Stimulated activated CD4-positive, alpha-beta T cell treated with anti-CD3 and anti-CD28 coated beads, Interleukin-12 subunit alpha, Interleukin-12 subunit beta, amount 100 ng/mL, for 4 hours (primary cell): ENCODE data around the gene SAMD4A.

Experiments used
- DNase-seq: peaks from one replicate; pipeline ENCODE4 v3.0.0-alpha.2; 2020

Gene SAMD4A, protein sequence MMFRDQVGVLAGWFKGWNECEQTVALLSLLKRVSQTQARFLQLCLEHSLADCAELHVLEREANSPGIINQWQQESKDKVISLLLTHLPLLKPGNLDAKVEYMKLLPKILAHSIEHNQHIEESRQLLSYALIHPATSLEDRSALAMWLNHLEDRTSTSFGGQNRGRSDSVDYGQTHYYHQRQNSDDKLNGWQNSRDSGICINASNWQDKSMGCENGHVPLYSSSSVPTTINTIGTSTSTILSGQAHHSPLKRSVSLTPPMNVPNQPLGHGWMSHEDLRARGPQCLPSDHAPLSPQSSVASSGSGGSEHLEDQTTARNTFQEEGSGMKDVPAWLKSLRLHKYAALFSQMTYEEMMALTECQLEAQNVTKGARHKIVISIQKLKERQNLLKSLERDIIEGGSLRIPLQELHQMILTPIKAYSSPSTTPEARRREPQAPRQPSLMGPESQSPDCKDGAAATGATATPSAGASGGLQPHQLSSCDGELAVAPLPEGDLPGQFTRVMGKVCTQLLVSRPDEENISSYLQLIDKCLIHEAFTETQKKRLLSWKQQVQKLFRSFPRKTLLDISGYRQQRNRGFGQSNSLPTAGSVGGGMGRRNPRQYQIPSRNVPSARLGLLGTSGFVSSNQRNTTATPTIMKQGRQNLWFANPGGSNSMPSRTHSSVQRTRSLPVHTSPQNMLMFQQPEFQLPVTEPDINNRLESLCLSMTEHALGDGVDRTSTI

DNA sequence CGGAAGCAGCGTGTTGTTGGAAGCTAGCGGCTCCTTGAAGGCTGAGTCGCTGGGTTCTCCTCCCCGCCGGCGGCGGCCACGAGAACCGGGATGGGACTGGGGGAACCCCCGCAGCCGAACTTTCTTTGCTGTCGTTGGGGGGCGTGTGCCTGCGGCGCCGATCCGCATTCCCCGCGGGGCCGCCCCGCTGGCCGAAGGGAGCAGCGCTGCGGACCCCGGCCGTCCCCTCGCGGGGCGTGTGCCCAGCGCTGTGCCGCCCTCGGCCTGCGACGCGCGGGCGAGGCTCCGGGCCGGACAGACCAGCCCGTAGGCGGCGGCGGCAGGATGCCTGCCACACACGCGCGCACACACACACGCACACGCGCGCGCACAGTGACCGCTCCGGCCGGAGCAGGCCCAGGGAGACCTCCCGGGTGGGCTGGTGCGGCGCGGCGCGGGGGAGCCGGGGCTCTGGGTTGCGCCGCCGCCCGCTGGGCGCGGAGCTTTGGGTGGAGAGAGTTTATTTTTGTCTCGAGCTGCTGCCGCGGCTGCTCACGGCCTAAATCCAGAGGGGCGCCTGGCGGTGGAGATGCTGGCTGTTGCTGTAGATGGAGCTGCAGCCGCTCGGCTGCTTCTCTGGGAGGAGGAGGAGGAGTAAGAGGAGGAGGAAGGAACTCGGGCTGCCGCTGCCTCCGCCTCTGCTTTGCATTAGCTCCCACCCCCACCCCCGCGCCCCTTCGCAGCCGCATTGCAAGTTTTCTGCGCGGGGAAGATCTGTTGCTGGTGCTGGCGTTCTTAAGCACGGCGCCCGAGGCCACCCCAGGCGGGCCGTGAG lies at the start of gene SAMD4A:
SAMD4A (plus strand) TSS at position 719 of the 814 bp plus-strand sequence. CDS start 789 bp downstream, outside the sequence.
- peak; percentile 55 for DNase-seq

- no peak for DNase-seq
Observed at GRCh38 chr14:54524410-54524809, 42.5 kb upstream of the SAMD4A start.

DNA sequence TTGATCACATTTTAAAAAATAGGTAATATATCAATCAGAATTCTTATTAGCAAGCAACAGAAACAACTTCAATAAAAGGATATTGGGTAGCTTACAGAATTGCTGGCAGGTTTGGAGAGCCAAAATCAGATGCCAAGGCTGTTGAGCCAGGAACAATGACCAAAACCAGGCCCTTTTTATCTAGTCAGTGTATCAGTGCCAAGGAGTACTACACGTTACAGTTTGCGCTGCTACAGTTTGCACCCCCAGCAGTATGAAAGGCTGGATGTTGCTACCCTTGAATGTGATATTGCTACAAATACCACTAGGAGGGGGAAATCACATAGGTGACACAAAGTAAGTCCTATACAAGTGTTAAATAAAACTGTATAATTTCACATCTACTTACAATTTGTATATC lies 38.0 kb upstream of the SAMD4A start:
- no peak for DNase-seq

GRCh38 chr14:54529811-54530210 lies 37.1 kb upstream of the SAMD4A start:
- DNase-seq, result no peak

GRCh38 chr14:54532111-54533012 lies 34.6 kb upstream of the SAMD4A start:
- no peak for DNase-seq

- DNase-seq, result no peak
Observed at GRCh38 chr14:54533100-54533499, 33.8 kb upstream of the SAMD4A start.

- no peak for DNase-seq
Observed at GRCh38 chr14:54535126-54535525, 31.8 kb upstream of the SAMD4A start.

GRCh38 chr14:54535646-54536045 lies 31.3 kb upstream of the SAMD4A start:
- no peak for DNase-seq

GRCh38 chr14:54537651-54538050 lies 29.3 kb upstream of the SAMD4A start:
- no peak for DNase-seq

GRCh38 chr14:54538055-54538454 lies 28.9 kb upstream of the SAMD4A start:
- DNase-seq, result no peak

DNA sequence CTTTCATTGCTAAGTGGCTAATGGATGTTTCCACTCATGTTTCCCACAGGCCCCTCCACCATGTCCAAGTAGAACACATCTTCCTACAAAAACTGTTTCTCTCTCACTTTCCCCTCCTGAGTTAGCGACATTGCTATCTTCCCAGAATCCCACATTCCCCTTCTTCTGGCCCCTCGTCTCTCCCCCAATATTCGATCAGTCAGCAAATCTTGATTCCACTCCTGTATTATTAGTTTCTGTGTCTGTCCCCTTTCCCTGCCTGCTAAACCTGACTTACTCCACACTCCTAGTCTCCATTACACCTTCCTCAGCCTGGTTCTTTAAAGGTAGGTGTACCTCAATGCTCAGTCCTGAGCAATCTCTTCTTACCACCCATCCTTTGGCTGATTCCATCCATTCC lies 19.3 kb upstream of the SAMD4A start:
- DNase-seq, result no peak

GRCh38 chr14:54548491-54548890 lies 18.4 kb upstream of the SAMD4A start:
- no peak for DNase-seq

DNA sequence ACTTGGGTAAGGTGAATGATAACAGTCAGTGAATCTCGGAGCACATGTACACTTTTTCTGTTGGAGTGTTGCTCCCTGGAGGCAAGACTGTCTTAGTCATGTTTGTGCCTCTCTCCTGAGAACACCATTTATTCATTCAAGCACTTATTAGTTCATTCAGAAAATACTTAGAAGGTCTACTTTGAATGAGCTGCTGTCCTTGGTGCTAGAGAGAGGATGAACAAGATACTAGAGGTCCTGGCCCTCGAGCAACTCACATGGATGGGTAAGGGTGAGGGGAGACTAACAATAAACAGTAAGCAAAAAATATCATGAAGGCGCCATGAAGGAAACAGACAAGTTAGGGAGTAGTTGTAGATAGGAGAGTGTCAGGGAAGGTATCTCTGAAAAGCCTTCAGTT lies 17.1 kb upstream of the SAMD4A start:
- DNase-seq, result no peak

GRCh38 chr14:54550514-54550913 lies 16.4 kb upstream of the SAMD4A start:
- DNase-seq, result no peak

DNA sequence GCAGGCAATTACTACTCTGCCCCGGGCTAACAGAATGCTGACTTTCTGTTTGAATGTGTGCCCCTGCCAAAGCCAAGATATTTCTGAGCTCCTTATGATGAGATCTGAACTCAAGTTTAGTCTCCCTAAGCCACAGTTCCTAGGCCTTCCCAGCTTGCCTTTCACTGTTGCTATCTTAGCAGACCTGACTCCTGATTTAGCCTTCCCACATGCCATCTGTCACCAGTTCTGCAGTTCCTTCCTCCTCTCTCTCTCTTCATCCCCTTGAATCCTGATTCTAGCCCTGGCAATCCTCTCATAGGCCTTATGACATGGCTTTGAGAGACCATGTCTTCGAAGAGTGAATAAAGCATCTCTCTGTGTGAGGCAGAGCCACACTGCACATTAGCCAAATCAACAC lies 12.5 kb upstream of the SAMD4A start:
- DNase-seq, result no peak

- no peak for DNase-seq
Observed at GRCh38 chr14:54555651-54556050, 11.3 kb upstream of the SAMD4A start.

GRCh38 chr14:54556535-54556934 lies 10.4 kb upstream of the SAMD4A start:
- no peak for DNase-seq

DNA sequence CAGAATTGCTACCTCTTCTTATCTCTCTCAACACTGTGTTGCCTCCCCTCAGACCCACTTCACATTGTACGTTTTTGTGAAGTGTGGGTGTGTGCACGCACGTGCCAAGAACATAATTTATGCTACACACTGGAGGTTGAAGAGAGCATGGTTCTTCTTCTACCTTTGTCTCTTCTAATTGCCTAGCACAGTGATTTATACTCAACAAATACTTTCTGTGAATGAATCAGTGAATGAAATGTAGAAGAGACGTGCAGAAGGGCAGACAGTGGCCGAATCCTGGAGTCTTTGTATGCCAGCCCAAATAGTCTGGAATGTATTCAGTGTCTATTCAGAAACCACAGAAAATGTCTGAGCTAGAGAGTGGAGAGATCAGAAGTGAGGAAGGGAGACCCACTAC lies 4.6 kb upstream of the SAMD4A start:
- DNase-seq, result no peak

DNA sequence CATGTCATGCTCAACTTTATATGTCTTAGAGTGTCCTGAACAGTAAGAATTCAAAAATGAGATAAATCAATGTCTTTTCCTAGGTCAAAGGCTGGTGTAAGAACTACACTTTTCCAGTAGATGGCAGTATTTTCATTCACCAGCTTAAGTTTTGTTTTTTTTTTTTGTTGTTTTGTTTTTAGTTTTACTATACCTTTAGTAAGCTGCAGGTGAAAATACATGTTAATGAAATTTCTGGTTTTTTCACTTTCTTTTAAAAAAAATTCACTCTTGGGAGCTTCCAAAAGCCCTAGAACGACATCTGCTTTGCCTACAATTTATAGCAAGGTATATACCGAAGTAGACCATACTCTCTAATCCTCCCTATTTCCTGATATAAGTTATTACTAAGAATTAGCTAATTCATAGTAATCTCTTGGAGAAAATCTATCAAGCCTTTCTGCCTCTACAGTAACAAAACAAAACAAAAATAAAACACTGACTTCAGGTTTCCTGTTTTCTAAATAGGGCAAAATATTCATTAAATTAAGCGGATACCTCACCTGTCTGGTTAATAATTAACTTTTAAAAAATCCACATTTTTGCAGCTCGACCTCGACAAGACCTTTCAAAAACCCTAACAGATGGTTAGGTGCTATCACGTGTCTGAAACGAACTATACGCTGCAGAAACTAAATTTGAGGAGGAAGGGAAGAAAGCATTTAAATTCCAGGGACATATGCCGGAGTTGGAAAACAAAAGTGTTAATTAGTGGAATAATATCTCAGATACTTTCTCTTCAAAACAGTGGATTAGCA lies 2.7 kb upstream of the SAMD4A start:
- DNase-seq, result no peak

DNA sequence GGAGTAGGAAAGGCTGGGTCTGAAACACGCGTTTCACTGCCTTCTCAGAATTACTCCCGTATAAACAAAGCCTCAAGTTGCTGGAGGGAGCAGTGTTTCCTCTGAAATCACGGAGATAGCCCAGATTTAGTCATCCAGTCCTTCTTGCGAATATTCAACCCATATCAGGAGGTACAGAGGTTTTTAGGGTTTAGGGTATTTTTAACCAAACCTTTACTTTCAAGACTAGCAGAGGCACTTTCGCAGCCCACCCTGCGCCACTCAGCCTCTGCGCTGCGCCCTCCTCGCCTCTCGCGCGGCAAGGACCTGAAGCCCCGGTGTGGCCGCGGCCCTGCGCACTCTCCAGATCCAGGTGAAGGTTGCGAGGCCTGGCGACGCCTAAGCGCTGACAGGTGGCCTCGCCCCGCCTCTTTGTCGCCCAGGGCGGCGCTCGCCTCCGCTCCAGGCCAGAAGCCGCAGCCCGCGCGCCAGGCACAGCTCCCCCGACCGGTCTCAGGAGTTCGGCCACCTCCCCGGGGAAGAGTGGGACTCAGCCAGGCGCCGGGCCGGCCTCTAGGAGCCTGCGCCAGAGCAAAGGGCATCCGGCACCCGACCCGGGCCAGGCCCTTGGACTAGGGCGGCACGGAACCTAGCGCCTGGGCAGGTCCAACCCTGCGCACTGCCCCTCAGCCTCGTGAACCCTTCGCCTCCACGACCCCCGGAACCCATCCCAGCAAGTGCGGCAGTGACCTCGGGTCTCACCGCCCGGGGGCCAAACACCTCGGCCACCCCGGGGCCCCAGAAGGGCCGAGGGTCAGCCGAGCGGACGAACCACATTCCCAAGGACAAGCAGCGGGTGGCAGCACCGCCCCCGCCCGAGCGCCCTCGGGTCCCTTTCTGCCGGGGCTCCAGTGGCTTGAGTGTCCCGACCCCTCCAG lies 1.8 kb upstream of the SAMD4A start:
- DNase-seq, result peak; percentile 49
